Muscle layer of duodenum (tissue), 2 donors: ENCODE measurements around the gene FMNL3.
"Not testable (repeated sequence)": the region's sequence is repeated elsewhere in the genome, so short reads cannot be mapped to it uniquely, and the experiment has no call there.

Source experiments
- H3K27ac ChIP-seq: one replicate; pipeline ENCODE4 v1.7.0; 2013; ENCODE audit warnings: mild to moderate bottlenecking, low read length
- H3K27me3 ChIP-seq: one replicate; pipeline ENCODE4 v1.7.0; 2013; ENCODE audit warnings: low read depth, mild to moderate bottlenecking, control low read depth, low read length
- H3K36me3 ChIP-seq, 2 donors: one replicate each; pipeline ENCODE4 v1.7.0; 2013; ENCODE audit warnings: low read length in 2 of 2, control low read depth in 1 of 2, mild to moderate bottlenecking in 1 of 2; ENCODE audit not compliant: insufficient read depth in 2 of 2, control insufficient read depth in 1 of 2
- H3K4me1 ChIP-seq, 2 donors: one replicate each; pipeline ENCODE4 v1.7.0; 2013; ENCODE audit warnings: low read length in 2 of 2, mild to moderate bottlenecking in 2 of 2, control low read depth in 1 of 2, moderate library complexity in 1 of 2; ENCODE audit not compliant: insufficient read depth in 2 of 2, control insufficient read depth in 1 of 2
- H3K4me3 ChIP-seq, 2 donors: one replicate each; pipeline ENCODE4 v1.7.0; 2013; ENCODE audit warnings: low read length in 2 of 2, low read depth in 1 of 2, mild to moderate bottlenecking in 1 of 2
- H3K9me3 ChIP-seq, 2 donors: one replicate each; pipeline ENCODE4 v1.7.0; 2013; ENCODE audit warnings: low read length in 2 of 2, control low read depth in 1 of 2, mild to moderate bottlenecking in 1 of 2; ENCODE audit not compliant: control insufficient read depth in 1 of 2
- donor health status: healthy.

FMNL3 gene

GRCh38 chr12:49609059-49609874 lies 97.9 kb downstream of the FMNL3 start:
- Histone ChIP-seq H3K27me3 (no peaks in the 10 kb centered on the region), H3K27ac (no peak overlapping the region), H3K36me3 (no peaks in the 10 kb centered on the region), H3K4me1 (no peaks in the 10 kb centered on the region), H3K9me3 (peaks cover 0 to 3% of the 10 kb centered on the region in 2 donors), H3K4me3 (no peak overlapping the region)

GRCh38 chr12:49605539-49605938 lies 101.7 kb downstream of the FMNL3 start, which contains the start of gene FAM186B:
FAM186B (minus strand) TSS chr12:49605639; CDS start chr12:49605477, 162 bp downstream.
- not testable (repeated sequence) for H3K27ac ChIP-seq

GRCh38 chr12:49604856-49605255 lies 102.3 kb downstream of the FMNL3 start:
- Histone ChIP-seq H3K9me3 (no peaks in the 10 kb centered on the region), H3K4me3 (no peak overlapping the region), H3K27ac (no peak overlapping the region), H3K27me3 (no peaks in the 10 kb centered on the region), H3K4me1 (no peaks in the 10 kb centered on the region), H3K36me3 (no peaks in the 10 kb centered on the region)

More at GRCh38 chr12:49605539-49605938, 101.7 kb downstream of the FMNL3 start, which contains the start of gene FAM186B:
- H3K36me3 ChIP-seq, H3K4me1 ChIP-seq, H3K27me3 ChIP-seq, H3K4me3 ChIP-seq, H3K9me3 ChIP-seq: not testable (repeated sequence)

GRCh38 chr12:49603721-49604120 lies 103.5 kb downstream of the FMNL3 start:
- Histone ChIP-seq H3K36me3 (no peaks in the 10 kb centered on the region), H3K4me1 (no peaks in the 10 kb centered on the region), H3K27me3 (no peaks in the 10 kb centered on the region), H3K27ac (no peak overlapping the region), H3K9me3 (no peaks in the 10 kb centered on the region), H3K4me3 (no peak overlapping the region)

GRCh38 chr12:49599961-49600360 lies 107.2 kb downstream of the FMNL3 start:
- no peak overlapping the region for H3K27ac ChIP-seq
- no peaks in the 10 kb centered on the region for H3K9me3 ChIP-seq
- no peaks in the 10 kb centered on the region for H3K36me3 ChIP-seq
- H3K4me3 ChIP-seq: no peak overlapping the region
- H3K27me3 ChIP-seq: no peaks in the 10 kb centered on the region
- H3K4me1 ChIP-seq: no peaks in the 10 kb centered on the region

- Histone ChIP-seq H3K4me1 (no peaks in the 10 kb centered on the region), H3K36me3 (no peaks in the 10 kb centered on the region)
Observed at GRCh38 chr12:49598527-49598926, 108.7 kb downstream of the FMNL3 start.

GRCh38 chr12:49588721-49589516 lies 118.3 kb downstream of the FMNL3 start:
- Histone ChIP-seq H3K4me1 (peaks cover 0 to 7% of the 10 kb centered on the region in 2 donors), H3K4me3 (no peak overlapping the region), H3K36me3 (peaks cover 0 to 3% of the 10 kb centered on the region in 2 donors), H3K27me3 (no peaks in the 10 kb centered on the region), H3K27ac (no peak overlapping the region), H3K9me3 (peaks cover 0 to 4% of the 10 kb centered on the region in 2 donors)

More at GRCh38 chr12:49598527-49598926, 108.7 kb downstream of the FMNL3 start:
- Histone ChIP-seq H3K27me3 (no peaks in the 10 kb centered on the region), H3K4me3 (no peak overlapping the region), H3K9me3 (no peaks in the 10 kb centered on the region), H3K27ac (no peak overlapping the region)

- H3K36me3 ChIP-seq: peaks cover 0 to 3% of the 10 kb centered on the region in 2 donors
- peaks cover under 1 to 13% of the 10 kb centered on the region in 2 donors for H3K4me1 ChIP-seq
- H3K9me3 ChIP-seq: peaks cover 0 to 4% of the 10 kb centered on the region in 2 donors
- no peaks in the 10 kb centered on the region for H3K27me3 ChIP-seq
- H3K27ac ChIP-seq: no peak overlapping the region
- no peak overlapping the region for H3K4me3 ChIP-seq
Observed at GRCh38 chr12:49588281-49588680, 118.9 kb downstream of the FMNL3 start.

- H3K4me1 ChIP-seq: peaks cover 3 to 22% of the 10 kb centered on the region in 2 donors
- H3K9me3 ChIP-seq: peaks cover 0 to 4% of the 10 kb centered on the region in 2 donors
- H3K36me3 ChIP-seq: peaks cover 0 to 3% of the 10 kb centered on the region in 2 donors
- no peak overlapping the region for H3K4me3 ChIP-seq
- no peaks in the 10 kb centered on the region for H3K27me3 ChIP-seq
- H3K27ac ChIP-seq: no peak overlapping the region
Observed at GRCh38 chr12:49587174-49587908, 119.9 kb downstream of the FMNL3 start.
